Keratinocyte (primary cell): ENCODE data around the gene LIMA1.

Source experiments
- CTCF ChIP-seq, 3 experiments: IDR thresholded peaks in 1 of 3; conservative IDR thresholded peaks in 1 of 3; optimal IDR thresholded peaks in 1 of 3; 2 replicates in 2 of 3; 3 replicates in 1 of 3; pipeline versions ENCODE3 to v1.5.1; 2011; ENCODE audit warnings: low read length in 3 of 3, mild to moderate bottlenecking in 3 of 3, moderate library complexity in 2 of 3, control low read depth in 1 of 3, inconsistent platforms in 1 of 3; ENCODE audit not compliant: insufficient read depth in 2 of 3; ENCODE audit errors: extremely low read depth in 1 of 3
- EZH2 ChIP-seq: IDR thresholded peaks from one replicate; pipeline ENCODE4 v1.6.1; 2012; ENCODE audit warnings: inconsistent platforms, mild to moderate bottlenecking, low read length, moderate library complexity

DNA sequence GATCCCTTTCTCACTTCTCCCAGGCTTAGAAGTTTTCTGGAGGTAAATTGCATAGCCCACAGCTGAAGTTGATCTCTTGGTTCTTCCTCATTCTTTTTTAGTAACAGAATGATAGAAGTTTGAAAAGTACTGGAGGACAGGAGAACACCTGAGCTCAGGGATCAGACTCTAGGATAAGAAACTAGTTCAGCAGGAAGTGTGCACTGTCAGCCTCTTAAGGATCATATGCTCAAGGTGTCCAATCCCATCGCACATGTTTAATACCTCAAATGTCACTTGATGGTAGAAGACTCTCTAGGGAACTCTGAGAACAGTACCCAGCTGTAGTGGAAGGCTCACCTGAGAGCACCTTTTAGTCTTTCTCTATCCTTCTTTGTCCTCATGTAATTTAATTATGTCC is 14.7 kb upstream of the LIMA1 start:
- no peak for TF ChIP-seq CTCF (optimal IDR thresholded peaks at IDR 0.05 in 1 of 3, IDR thresholded peaks at IDR 0.05 in 1 of 3, conservative IDR thresholded peaks at IDR 0.05 in 1 of 3; ENCODE audit: extremely low read depth in 1 of 3, insufficient read depth in 2 of 3, low read length in 3 of 3)
- no peak for TF ChIP-seq EZH2
